Naive thymus-derived CD4-positive, alpha-beta T cell (primary cell): ENCODE results near the gene GSC. TPM values are rescaled to one million over a fixed set of nuclear protein-coding genes. Genes with fewer than 3 reads are reported as not detected.

Experiments used
- ATAC-seq: fragments of 150-1000 bp; cut with Tn5 transposase; 2 replicates; pipeline ENCODE4 v1.10.0; 2021; ENCODE audit warnings: mild to moderate bottlenecking, moderate library complexity
- CTCF ChIA-PET: fragments of 350-600 bp; sonication (Branson Sonifier 250); formaldehyde crosslinking; loops from one replicate; lab custom pipeline; 2021; ENCODE audit warnings: antibody characterized with exemption; lab: Charles Lee
- POLR2A ChIA-PET: fragments of 350-600 bp; sonication (Branson Sonifier 250); formaldehyde crosslinking; loops from one replicate; lab custom pipeline; 2021; ENCODE audit warnings: antibody characterized with exemption, inconsistent platforms; lab: Charles Lee
- DNase-seq, 9 donors: peaks; one replicate each; pipeline versions ENCODE4 v3.0.0 to v3.0.0-alpha.2; 2020 to 2022; ENCODE audit warnings: mixed read lengths in 1 of 9
- H3K27ac ChIP-seq: one replicate; pipeline ENCODE4 v1.7.0; 2013; ENCODE audit warnings: mild to moderate bottlenecking, low read depth, low read length, moderate library complexity
- H3K27me3 ChIP-seq, 2 donors: one replicate each; pipeline ENCODE4 v1.7.0; 2013; ENCODE audit warnings: low read length in 2 of 2, mild to moderate bottlenecking in 2 of 2, moderate library complexity in 2 of 2; ENCODE audit not compliant: control insufficient read depth in 2 of 2, insufficient read depth in 2 of 2
- H3K36me3 ChIP-seq, 3 experiments: 1 replicate in 2 of 3; 2 replicates in 1 of 3; pipeline ENCODE4 v1.7.0; 2013; ENCODE audit warnings: low read length in 3 of 3, mild to moderate bottlenecking in 3 of 3, moderate library complexity in 1 of 3; ENCODE audit not compliant: insufficient read depth in 3 of 3, control insufficient read depth in 2 of 3
- H3K4me1 ChIP-seq, 2 donors: one replicate each; pipeline ENCODE4 v1.7.0; 2013; ENCODE audit warnings: low read length in 2 of 2, mild to moderate bottlenecking in 2 of 2, moderate library complexity in 1 of 2; ENCODE audit not compliant: control insufficient read depth in 2 of 2, insufficient read depth in 2 of 2
- H3K4me3 ChIP-seq: 2 replicates; pipeline ENCODE4 v1.7.0; 2013; ENCODE audit warnings: mild to moderate bottlenecking, low read length
- H3K9me3 ChIP-seq, 3 experiments: 1 replicate in 2 of 3; 2 replicates in 1 of 3; pipeline ENCODE4 v1.7.0; 2013; ENCODE audit warnings: low read length in 3 of 3; ENCODE audit not compliant: control insufficient read depth in 2 of 3
- H3K27ac Mint-ChIP-seq, 9 donors: one replicate each; pipeline ENCODE4 v1.8.0; 2020 to 2022; ENCODE audit warnings: mixed read lengths in 9 of 9, mild to moderate bottlenecking in 8 of 9, moderate library complexity in 5 of 9, inconsistent platforms in 2 of 9
- H3K27me3 Mint-ChIP-seq, 5 donors: one replicate each; pipeline ENCODE4 v1.8.0; 2021 to 2022; ENCODE audit warnings: mixed read lengths in 5 of 5, mild to moderate bottlenecking in 1 of 5
- H3K36me3 Mint-ChIP-seq, 5 donors: one replicate each; pipeline ENCODE4 v1.8.0; 2020 to 2022; ENCODE audit warnings: mixed read lengths in 5 of 5, mild to moderate bottlenecking in 3 of 5, inconsistent platforms in 1 of 5
- H3K4me1 Mint-ChIP-seq, 7 donors: one replicate each; pipeline ENCODE4 v1.8.0; 2020 to 2022; ENCODE audit warnings: mixed read lengths in 7 of 7, mild to moderate bottlenecking in 3 of 7, inconsistent platforms in 1 of 7
- H3K4me3 Mint-ChIP-seq, 10 donors: one replicate each; pipeline ENCODE4 v1.8.0; 2020 to 2022; ENCODE audit warnings: mild to moderate bottlenecking in 10 of 10, mixed read lengths in 10 of 10, moderate library complexity in 6 of 10, inconsistent platforms in 2 of 10
- H3K9me3 Mint-ChIP-seq, 11 donors: one replicate each; pipeline ENCODE4 v1.8.0; 2020 to 2022; ENCODE audit warnings: mixed read lengths in 11 of 11, mild to moderate bottlenecking in 4 of 11, inconsistent platforms in 1 of 11, moderate library complexity in 1 of 11
- intact Hi-C, 2 donors: fragments of 100-400 bp; cut with micrococcal nuclease; formaldehyde crosslinking; loops; one replicate each; pipeline ENCODE4 v1.15.1; 2023
- polyA plus RNA-seq, 2 donors: library from polyadenylated mRNA; unstranded; fragments of 300-500 nt; fragmentation: Illumina TruSeq; gene quantifications; one replicate each; pipeline ENCODE4 v1.2.3, GENCODE V29; 2021
- total RNA-seq, 6 experiments: library from RNA in 5 of 6; stranded (reverse) in 5 of 6; gene quantifications; 1 replicate in 5 of 6; 2 replicates in 1 of 6; pipeline ENCODE4 v1.2.3 and lab custom pipeline; 2021 to 2026

Gene GSC
- total and polyA plus RNA-seq, 7 experiments from 2014 or later = not detected

GRCh38 chr14:94756310-94756882, 13.5 kb downstream of the GSC start:
- H3K4me1 Mint-ChIP-seq = no peaks in the 10 kb centered on the region
- CTCF ChIA-PET = no interaction called here
- no peak for ATAC-seq

DNA sequence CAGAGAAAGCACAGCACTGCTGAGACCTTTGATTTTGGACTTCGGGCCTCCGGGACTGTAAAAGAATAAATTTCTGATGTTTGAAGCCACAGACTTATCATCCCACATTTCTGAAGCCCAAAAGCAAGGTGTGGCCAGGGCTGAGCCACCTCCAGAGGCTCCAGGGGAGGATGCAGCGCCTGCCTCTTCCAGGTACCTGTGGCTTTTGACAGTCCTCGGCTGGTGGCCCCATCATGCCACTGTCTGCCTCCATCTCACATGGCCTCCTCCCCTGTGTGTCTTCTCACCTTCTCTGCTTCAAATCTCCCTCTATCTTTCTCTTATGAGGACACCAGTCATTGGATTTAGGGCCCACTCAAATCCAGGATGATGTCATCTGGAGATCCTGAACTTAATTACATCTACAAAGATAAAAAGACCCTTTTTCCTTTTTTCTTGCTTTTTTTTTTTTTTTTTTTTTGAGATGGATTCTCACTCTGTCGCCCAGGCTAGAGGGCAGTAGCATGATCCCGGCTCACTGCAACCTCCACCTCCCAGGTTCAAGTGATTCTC, 15.4 kb downstream of the GSC start:
- intact Hi-C loops = no loop called here

More at GRCh38 chr14:94756310-94756882, 13.5 kb downstream of the GSC start:
- Histone ChIP-seq H3K27ac (no peak overlapping the region), H3K4me3 (no peak overlapping the region), H3K9me3 (no peaks in the 10 kb centered on the region), H3K4me1 (no peaks in the 10 kb centered on the region), H3K36me3 (no peaks in the 10 kb centered on the region), H3K27me3 (no peaks in the 10 kb centered on the region)
- POLR2A ChIA-PET = no interaction called here
- H3K9me3 Mint-ChIP-seq = no peaks in the 10 kb centered on the region
- no peaks in the 10 kb centered on the region for H3K36me3 Mint-ChIP-seq
- no peak overlapping the region for H3K27ac Mint-ChIP-seq
- intact Hi-C loops = no loop called here
- no peak overlapping the region for H3K4me3 Mint-ChIP-seq
- peaks cover 4 to 20% (median 12%) of the 10 kb centered on the region in 5 donors for H3K27me3 Mint-ChIP-seq
- DNase-seq = no peak

GRCh38 chr14:94752591-94753436, 17.1 kb downstream of the GSC start:
- H3K36me3 Mint-ChIP-seq = no peaks in the 10 kb centered on the region
- Histone ChIP-seq H3K36me3 (no peaks in the 10 kb centered on the region), H3K27me3 (no peaks in the 10 kb centered on the region), H3K9me3 (no peaks in the 10 kb centered on the region), H3K4me3 (no peak overlapping the region), H3K4me1 (no peaks in the 10 kb centered on the region), H3K27ac (no peak overlapping the region)
- H3K4me3 Mint-ChIP-seq = no peak overlapping the region
- H3K27me3 Mint-ChIP-seq = peaks cover 0 to 10% (median 5%) of the 10 kb centered on the region in 5 donors
- H3K9me3 Mint-ChIP-seq = peaks cover 0 to 4% (median 0%) of the 10 kb centered on the region in 11 donors
- ATAC-seq = no peak
- H3K27ac Mint-ChIP-seq = no peak overlapping the region
- intact Hi-C loops = no loop called here
- DNase-seq = no peak
- ChIA-PET POLR2A (no interaction called here), CTCF (no interaction called here)
- H3K4me1 Mint-ChIP-seq = no peaks in the 10 kb centered on the region

More for the DNA sequence above, 15.4 kb downstream of the GSC start:
- Mint-ChIP-seq H3K4me3 (no peak overlapping the region), H3K9me3 (no peaks in the 10 kb centered on the region), H3K27ac (no peak overlapping the region), H3K27me3 (peaks cover 2 to 15% (median 8%) of the 10 kb centered on the region in 5 donors), H3K4me1 (no peaks in the 10 kb centered on the region), H3K36me3 (no peaks in the 10 kb centered on the region)
- CTCF ChIA-PET = no interaction called here
- POLR2A ChIA-PET = no interaction called here
- H3K27me3 ChIP-seq = no peaks in the 10 kb centered on the region
- DNase-seq (no peak), ATAC-seq (no peak)
- no peak overlapping the region for H3K4me3 ChIP-seq
- no peaks in the 10 kb centered on the region for H3K9me3 ChIP-seq
- H3K4me1 ChIP-seq = no peaks in the 10 kb centered on the region
- H3K36me3 ChIP-seq = no peaks in the 10 kb centered on the region
- H3K27ac ChIP-seq = no peak overlapping the region

GRCh38 chr14:94751956-94752355, 18.0 kb downstream of the GSC start:
- DNase-seq (no peak), ATAC-seq (no peak)
- H3K27ac Mint-ChIP-seq = no peak overlapping the region
- CTCF ChIA-PET = no interaction called here
- intact Hi-C loops = no loop called here
- no peak overlapping the region for H3K4me3 ChIP-seq
- no peak overlapping the region for H3K27ac ChIP-seq
- H3K27me3 Mint-ChIP-seq = peaks cover 0 to 10% (median under 1%) of the 10 kb centered on the region in 5 donors
- POLR2A ChIA-PET = no interaction called here
- H3K4me1 ChIP-seq = no peaks in the 10 kb centered on the region
- peaks cover 0 to 4% (median 0%) of the 10 kb centered on the region in 11 donors for H3K9me3 Mint-ChIP-seq
- H3K4me3 Mint-ChIP-seq = no peak overlapping the region
- H3K27me3 ChIP-seq = no peaks in the 10 kb centered on the region
- no peaks in the 10 kb centered on the region for H3K4me1 Mint-ChIP-seq
- H3K9me3 ChIP-seq = no peaks in the 10 kb centered on the region
- no peaks in the 10 kb centered on the region for H3K36me3 Mint-ChIP-seq
- H3K36me3 ChIP-seq = no peaks in the 10 kb centered on the region

DNA sequence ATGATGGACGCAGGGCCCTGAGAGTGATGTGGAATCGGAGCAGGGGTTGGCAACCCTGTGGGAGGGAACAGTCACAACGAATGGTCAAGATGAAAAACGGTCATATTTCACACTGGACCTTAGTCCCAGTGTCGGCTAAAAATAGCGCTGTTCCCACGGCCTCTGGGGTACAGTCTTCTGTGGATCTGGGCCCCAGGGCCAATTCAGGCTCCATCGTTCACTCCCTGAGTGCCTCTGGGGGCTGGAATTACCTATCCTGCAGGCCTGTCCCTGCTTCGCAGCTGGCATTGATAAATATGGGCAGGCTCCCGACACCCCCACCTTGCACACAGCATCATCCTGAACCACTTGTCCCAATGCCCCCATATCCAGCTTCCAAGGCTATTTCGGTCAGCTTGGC, 18.6 kb downstream of the GSC start:
- Histone ChIP-seq H3K27me3 (no peaks in the 10 kb centered on the region), H3K9me3 (no peaks in the 10 kb centered on the region), H3K4me3 (no peak overlapping the region), H3K27ac (no peak overlapping the region), H3K36me3 (no peaks in the 10 kb centered on the region), H3K4me1 (no peaks in the 10 kb centered on the region)
- intact Hi-C loops = no loop called here
- Mint-ChIP-seq H3K9me3 (peaks cover 0 to 4% (median 0%) of the 10 kb centered on the region in 11 donors), H3K4me1 (no peaks in the 10 kb centered on the region), H3K4me3 (no peak overlapping the region), H3K27me3 (peaks cover 0 to 10% (median 7%) of the 10 kb centered on the region in 5 donors), H3K36me3 (no peaks in the 10 kb centered on the region), H3K27ac (no peak overlapping the region)
- CTCF ChIA-PET = interaction anchor here (0.5 kb wide), 1 partner anchor 206 kb away, joined by 3 read pairs; no protein-coding TSS in a partner anchor
- ATAC-seq = no peak
- POLR2A ChIA-PET = no interaction called here
- no peak for DNase-seq

GRCh38 chr14:94750371-94750770, 19.5 kb downstream of the GSC start:
- CTCF ChIA-PET = no interaction called here
- H3K36me3 ChIP-seq = no peaks in the 10 kb centered on the region

More at GRCh38 chr14:94750371-94750770, 19.5 kb downstream of the GSC start:
- POLR2A ChIA-PET = no interaction called here
- DNase-seq = no peak
- Histone ChIP-seq H3K4me1 (no peaks in the 10 kb centered on the region), H3K27me3 (no peaks in the 10 kb centered on the region), H3K9me3 (no peaks in the 10 kb centered on the region), H3K4me3 (no peak overlapping the region), H3K27ac (no peak overlapping the region)
- no peaks in the 10 kb centered on the region for H3K36me3 Mint-ChIP-seq
- no peak for ATAC-seq
- intact Hi-C loops = no loop called here
- no peak overlapping the region for H3K27ac Mint-ChIP-seq
- H3K4me3 Mint-ChIP-seq = no peak overlapping the region
- peaks cover 0 to 10% (median 9%) of the 10 kb centered on the region in 5 donors for H3K27me3 Mint-ChIP-seq
- H3K4me1 Mint-ChIP-seq = no peaks in the 10 kb centered on the region
- H3K9me3 Mint-ChIP-seq = peaks cover 0 to 4% (median 0%) of the 10 kb centered on the region in 11 donors
